ENCODE results near the gene ADCY2. TPM values are rescaled to one million over a fixed set of nuclear protein-coding genes. Genes with fewer than 3 reads are reported as not detected.

Gene ADCY2
- total RNA-seq, 1 experiment from 2014 or later = not detected

GRCh38 chr5:7781899-7782298, 386.0 kb downstream of the ADCY2 start:
- no peaks in the 10 kb centered on the region for H3K36me3 Mint-ChIP-seq (ENCODE audit: insufficient read depth, unreplicated experiment)
- H3K4me3 Mint-ChIP-seq (ENCODE audit: unreplicated experiment) = no peak overlapping the region
- H3K4me1 Mint-ChIP-seq (ENCODE audit: insufficient read depth, unreplicated experiment) = no peaks in the 10 kb centered on the region
- intact Hi-C loops (cut with micrococcal nuclease) = no loop called here
- ChIA-PET POLR2A (no interaction called here), CTCF (no interaction called here)
- H3K9me3 Mint-ChIP-seq (ENCODE audit: unreplicated experiment) = no peaks in the 10 kb centered on the region
- peaks cover 95% of the 10 kb centered on the region for H3K27me3 Mint-ChIP-seq (ENCODE audit: insufficient read depth, unreplicated experiment)
- H3K27ac Mint-ChIP-seq (ENCODE audit: low read depth, unreplicated experiment) = no peak overlapping the region
- no TSS peak for BruUV-seq (replicated peaks)
- no peak for DNase-seq (ENCODE audit: unreplicated experiment)
- TF ChIP-seq, protein P1, sequence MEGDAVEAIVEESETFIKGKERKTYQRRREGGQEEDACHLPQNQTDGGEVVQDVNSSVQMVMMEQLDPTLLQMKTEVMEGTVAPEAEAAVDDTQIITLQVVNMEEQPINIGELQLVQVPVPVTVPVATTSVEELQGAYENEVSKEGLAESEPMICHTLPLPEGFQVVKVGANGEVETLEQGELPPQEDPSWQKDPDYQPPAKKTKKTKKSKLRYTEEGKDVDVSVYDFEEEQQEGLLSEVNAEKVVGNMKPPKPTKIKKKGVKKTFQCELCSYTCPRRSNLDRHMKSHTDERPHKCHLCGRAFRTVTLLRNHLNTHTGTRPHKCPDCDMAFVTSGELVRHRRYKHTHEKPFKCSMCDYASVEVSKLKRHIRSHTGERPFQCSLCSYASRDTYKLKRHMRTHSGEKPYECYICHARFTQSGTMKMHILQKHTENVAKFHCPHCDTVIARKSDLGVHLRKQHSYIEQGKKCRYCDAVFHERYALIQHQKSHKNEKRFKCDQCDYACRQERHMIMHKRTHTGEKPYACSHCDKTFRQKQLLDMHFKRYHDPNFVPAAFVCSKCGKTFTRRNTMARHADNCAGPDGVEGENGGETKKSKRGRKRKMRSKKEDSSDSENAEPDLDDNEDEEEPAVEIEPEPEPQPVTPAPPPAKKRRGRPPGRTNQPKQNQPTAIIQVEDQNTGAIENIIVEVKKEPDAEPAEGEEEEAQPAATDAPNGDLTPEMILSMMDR (IDR thresholded peaks at IDR 0.05; ENCODE audit: unreplicated experiment) = no peak

DNA sequence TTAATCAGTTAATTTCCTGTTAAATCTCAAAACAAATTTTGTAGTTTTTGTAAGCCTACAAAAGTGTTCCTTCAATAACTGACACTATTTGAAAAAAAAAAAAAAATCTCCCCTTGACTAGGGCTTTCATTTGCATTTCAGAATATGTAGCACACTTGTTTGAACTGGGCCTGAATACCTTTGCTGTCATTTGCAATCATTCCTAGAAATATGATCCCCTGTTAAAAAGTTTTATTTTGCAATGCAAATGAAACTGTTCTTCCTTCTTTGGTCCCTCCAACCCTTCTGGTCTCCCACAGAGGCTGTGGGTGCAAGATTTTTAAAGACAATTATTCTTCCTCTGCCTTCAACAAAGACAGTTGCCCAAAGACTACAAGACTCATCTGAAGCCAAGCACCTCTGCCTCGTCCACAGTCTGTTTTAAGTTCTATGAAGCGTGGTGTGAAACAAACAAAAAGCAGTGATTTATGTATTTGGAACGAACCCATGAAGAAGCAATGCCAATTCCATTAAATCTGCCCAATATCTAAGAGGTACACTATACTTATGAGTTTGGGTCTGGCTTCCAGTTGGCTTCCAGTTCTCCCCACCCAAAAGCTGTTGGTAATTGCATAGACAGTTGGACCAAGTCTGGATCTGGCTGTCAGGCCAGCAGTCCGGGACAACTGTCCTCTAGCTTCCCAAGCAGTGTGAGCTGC, 388.9 kb downstream of the ADCY2 start:
- Mint-ChIP-seq H3K36me3 (ENCODE audit: insufficient read depth, unreplicated experiment) (no peaks in the 10 kb centered on the region), H3K4me1 (ENCODE audit: insufficient read depth, unreplicated experiment) (no peaks in the 10 kb centered on the region), H3K9me3 (ENCODE audit: unreplicated experiment) (no peaks in the 10 kb centered on the region), H3K4me3 (ENCODE audit: unreplicated experiment) (no peak overlapping the region), H3K27me3 (ENCODE audit: insufficient read depth, unreplicated experiment) (peaks cover 80% of the 10 kb centered on the region), H3K27ac (ENCODE audit: low read depth, unreplicated experiment) (no peak overlapping the region)
- intact Hi-C loops (cut with micrococcal nuclease) = no loop called here
- ChIA-PET CTCF (no interaction called here), POLR2A (no interaction called here)
- TF ChIP-seq, protein P1 (IDR thresholded peaks at IDR 0.05; ENCODE audit: unreplicated experiment) = no peak
- no peak for DNase-seq (ENCODE audit: unreplicated experiment)
- no TSS peak for BruUV-seq (replicated peaks)

- POLR2A ChIA-PET = no interaction called here
- Mint-ChIP-seq H3K4me3 (ENCODE audit: unreplicated experiment) (no peak overlapping the region), H3K36me3 (ENCODE audit: insufficient read depth, unreplicated experiment) (no peaks in the 10 kb centered on the region), H3K27ac (ENCODE audit: low read depth, unreplicated experiment) (no peak overlapping the region), H3K27me3 (ENCODE audit: insufficient read depth, unreplicated experiment) (peaks cover 80% of the 10 kb centered on the region), H3K4me1 (ENCODE audit: insufficient read depth, unreplicated experiment) (no peaks in the 10 kb centered on the region), H3K9me3 (ENCODE audit: unreplicated experiment) (no peaks in the 10 kb centered on the region)
- no TSS peak for BruUV-seq (replicated peaks)
- TF ChIP-seq, protein P1 (IDR thresholded peaks at IDR 0.05; ENCODE audit: unreplicated experiment) = no peak
- intact Hi-C loops (cut with micrococcal nuclease) = no loop called here
- no peak for DNase-seq (ENCODE audit: unreplicated experiment)
- CTCF ChIA-PET = no interaction called here
Observed at GRCh38 chr5:7787770-7788169, 391.8 kb downstream of the ADCY2 start.

- no peak for DNase-seq (ENCODE audit: unreplicated experiment)
- ChIA-PET POLR2A (no interaction called here), CTCF (interaction anchor here (0.6 kb wide), 1 partner anchor 643 kb away, joined by 3 read pairs; no protein-coding TSS in a partner anchor)
- Mint-ChIP-seq H3K27me3 (ENCODE audit: insufficient read depth, unreplicated experiment) (peaks cover 71% of the 10 kb centered on the region), H3K4me1 (ENCODE audit: insufficient read depth, unreplicated experiment) (no peaks in the 10 kb centered on the region), H3K27ac (ENCODE audit: low read depth, unreplicated experiment) (no peak overlapping the region), H3K9me3 (ENCODE audit: unreplicated experiment) (no peaks in the 10 kb centered on the region), H3K36me3 (ENCODE audit: insufficient read depth, unreplicated experiment) (no peaks in the 10 kb centered on the region), H3K4me3 (ENCODE audit: unreplicated experiment) (no peak overlapping the region)
- no TSS peak for BruUV-seq (replicated peaks)
- intact Hi-C loops (cut with micrococcal nuclease) = no loop called here
- TF ChIP-seq, protein P1 (IDR thresholded peaks at IDR 0.05; ENCODE audit: unreplicated experiment) = no peak
Observed at GRCh38 chr5:7789567-7789966, 393.6 kb downstream of the ADCY2 start.

Data from MCF 10A (cell line).